Measurements from ENCODE around the gene THOC6.

- no peak for TF ChIP-seq CTCF (IDR thresholded peaks at IDR 0.05)
- no peak for TF ChIP-seq POLR2A (IDR thresholded peaks at IDR 0.05)
- TF ChIP-seq POLR2AphosphoS5 (IDR thresholded peaks at IDR 0.05; ENCODE audit: insufficient read depth in 1 of 2, low read depth in 1 of 2), result no peak
These were observed 51.7 kb downstream of the THOC6 start for GRCh38 chr16:3075523-3075915.
